Smooth muscle cell of the brain vasculature (primary cell): ENCODE data around the gene ZBTB38.
A peak's percentile ranks its signal among the peaks of the same experiment; 100 is the strongest.

Source experiments
- DNase-seq: peaks from one replicate; pipeline ENCODE4 v3.0.0-alpha.2; 2012; ENCODE audit warnings: low read depth, low spot score

ZBTB38 gene, protein sequence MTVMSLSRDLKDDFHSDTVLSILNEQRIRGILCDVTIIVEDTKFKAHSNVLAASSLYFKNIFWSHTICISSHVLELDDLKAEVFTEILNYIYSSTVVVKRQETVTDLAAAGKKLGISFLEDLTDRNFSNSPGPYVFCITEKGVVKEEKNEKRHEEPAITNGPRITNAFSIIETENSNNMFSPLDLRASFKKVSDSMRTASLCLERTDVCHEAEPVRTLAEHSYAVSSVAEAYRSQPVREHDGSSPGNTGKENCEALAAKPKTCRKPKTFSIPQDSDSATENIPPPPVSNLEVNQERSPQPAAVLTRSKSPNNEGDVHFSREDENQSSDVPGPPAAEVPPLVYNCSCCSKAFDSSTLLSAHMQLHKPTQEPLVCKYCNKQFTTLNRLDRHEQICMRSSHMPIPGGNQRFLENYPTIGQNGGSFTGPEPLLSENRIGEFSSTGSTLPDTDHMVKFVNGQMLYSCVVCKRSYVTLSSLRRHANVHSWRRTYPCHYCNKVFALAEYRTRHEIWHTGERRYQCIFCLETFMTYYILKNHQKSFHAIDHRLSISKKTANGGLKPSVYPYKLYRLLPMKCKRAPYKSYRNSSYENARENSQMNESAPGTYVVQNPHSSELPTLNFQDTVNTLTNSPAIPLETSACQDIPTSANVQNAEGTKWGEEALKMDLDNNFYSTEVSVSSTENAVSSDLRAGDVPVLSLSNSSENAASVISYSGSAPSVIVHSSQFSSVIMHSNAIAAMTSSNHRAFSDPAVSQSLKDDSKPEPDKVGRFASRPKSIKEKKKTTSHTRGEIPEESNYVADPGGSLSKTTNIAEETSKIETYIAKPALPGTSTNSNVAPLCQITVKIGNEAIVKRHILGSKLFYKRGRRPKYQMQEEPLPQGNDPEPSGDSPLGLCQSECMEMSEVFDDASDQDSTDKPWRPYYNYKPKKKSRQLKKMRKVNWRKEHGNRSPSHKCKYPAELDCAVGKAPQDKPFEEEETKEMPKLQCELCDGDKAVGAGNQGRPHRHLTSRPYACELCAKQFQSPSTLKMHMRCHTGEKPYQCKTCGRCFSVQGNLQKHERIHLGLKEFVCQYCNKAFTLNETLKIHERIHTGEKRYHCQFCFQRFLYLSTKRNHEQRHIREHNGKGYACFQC (N-terminal part only)

GRCh38 chr3:141368062-141368924 is at the start of gene ZBTB38:
Gene ZBTB38 (plus strand): TSS chr3:141368504. CDS start chr3:141442389, 73,885 bp downstream.
- no peak for DNase-seq

DNA sequence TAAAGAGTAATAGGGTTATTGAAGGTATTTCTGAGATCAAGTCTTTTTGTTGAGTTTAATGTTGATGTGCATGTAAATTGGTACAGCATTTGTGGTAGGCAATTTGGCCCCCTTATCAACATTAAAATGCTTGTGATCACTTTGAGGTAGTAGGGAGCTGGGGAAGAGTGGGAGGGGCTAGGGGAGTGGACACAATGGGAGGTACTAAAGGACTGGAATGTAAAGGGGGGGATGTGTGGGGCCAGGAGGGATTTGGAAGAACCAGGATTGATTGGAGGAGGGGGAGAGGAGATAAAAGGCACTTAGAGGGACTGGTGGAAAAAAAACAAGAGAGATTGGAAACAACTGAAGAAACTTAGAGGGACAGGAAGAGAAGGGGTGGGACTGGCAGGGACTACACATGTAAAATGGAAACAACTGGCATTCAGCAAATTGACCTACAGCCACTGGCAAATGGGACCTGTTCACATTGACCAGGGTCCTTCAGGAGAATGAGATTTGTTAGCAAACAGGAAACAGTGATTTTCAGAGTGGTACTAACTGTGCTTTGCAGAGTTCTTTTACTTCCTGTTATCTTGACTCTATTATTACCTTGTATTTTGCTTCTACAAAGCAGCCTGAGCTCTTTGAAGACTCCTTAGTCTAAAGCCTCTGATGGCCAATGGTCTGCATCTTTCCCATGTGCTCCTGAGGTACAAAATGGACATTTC is 47.8 kb upstream of the ZBTB38 start:
- no peak for DNase-seq

DNA sequence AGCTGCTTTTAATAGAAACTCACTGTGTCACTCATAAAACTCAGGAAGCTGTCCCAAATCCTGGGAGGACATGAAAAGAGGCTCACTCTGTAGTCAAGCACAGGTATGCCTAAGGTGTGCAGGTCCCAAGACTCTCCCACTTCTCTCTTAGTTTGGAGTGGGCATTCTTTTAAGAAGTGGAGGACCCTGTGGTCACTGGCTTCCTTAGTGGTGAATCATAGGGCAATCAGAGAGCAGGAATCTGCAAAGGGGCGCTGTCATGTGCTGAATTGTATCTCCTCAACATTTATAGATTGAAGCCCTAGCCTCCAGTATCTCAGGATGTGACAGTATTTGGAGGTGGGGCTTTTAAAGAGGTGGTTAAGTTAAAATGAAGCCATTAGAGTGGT is 47.2 kb upstream of the ZBTB38 start:
- DNase-seq, result no peak

GRCh38 chr3:141323936-141324704 is 44.2 kb upstream of the ZBTB38 start:
- no peak for DNase-seq

GRCh38 chr3:141326123-141326522 is 42.2 kb upstream of the ZBTB38 start:
- DNase-seq, result no peak

GRCh38 chr3:141326626-141327025 is 41.7 kb upstream of the ZBTB38 start:
- no peak for DNase-seq

DNA sequence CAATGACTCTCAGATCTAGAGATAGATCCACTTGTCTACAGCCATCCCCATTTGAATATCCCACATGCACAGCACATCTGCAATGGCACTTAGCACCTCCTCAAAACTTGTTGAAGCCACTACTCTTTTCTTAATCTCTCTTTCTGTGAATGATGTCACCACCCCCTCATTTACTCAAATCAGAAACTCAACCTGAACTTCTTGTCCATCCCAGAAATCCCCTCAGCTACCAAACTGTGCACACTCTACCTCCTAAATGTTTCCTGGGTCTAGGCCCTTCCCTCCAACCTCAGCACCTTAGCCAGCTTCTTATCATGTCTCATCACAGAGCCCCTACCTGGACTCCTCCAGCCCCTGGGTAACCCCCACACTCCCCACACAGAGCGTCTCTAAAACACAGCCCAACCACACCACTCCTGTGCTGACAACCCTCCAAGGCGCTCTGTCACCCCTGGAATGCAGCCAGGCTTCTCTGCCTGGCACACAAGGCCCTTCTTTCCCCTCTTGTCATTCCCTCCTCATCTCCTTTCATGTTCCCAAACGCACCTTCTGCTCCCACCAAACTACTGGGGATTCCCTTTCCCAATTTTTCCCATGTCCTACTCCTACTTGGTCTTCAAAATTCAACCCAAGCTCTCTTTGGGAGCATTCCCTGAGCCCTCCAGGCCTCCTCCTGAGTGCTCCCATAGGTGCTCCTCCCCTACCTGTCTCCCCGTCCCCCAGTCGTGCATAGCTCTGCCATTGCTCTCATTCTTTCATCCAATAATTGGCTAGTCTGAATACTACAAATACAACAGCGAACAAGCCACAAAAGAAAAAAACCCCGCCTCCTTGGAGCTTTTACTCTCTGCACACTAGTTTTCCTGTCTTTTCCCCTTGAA is 39.8 kb upstream of the ZBTB38 start:
- no peak for DNase-seq

GRCh38 chr3:141330235-141330634 is 38.1 kb upstream of the ZBTB38 start:
- DNase-seq, result no peak

DNA sequence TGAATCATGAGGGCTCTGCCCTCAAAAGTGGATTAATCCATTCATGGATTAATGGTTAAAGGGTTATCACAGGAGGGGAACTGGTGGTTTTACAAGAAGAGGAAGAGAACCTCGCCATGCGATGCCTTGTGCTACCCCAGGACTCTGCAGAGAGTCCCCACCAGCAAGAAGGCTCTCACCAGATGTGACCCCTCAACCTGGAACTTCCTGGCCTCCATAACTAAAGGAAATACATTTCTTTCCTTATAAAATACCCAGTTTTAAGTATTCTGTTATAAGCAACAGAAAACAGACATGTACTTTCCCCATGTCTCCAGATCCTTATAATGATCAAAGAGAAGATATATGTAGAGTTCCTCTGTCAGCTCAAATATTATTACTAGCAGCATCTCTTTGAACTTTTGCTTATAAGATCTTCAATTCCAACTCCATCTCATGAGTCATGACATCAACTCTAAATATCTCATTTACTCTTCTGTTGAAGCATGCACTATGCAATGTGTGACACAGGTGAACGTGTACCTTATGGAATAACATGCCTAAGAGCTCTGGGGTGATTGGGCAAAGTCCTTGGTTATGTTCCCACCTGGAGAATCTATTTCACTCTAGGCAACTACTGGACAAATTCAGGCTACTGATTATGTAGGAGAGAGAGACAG is 37.5 kb upstream of the ZBTB38 start:
- DNase-seq, result no peak

- peak; percentile 82 for DNase-seq
Observed at GRCh38 chr3:141331377-141332318, 36.7 kb upstream of the ZBTB38 start.

DNA sequence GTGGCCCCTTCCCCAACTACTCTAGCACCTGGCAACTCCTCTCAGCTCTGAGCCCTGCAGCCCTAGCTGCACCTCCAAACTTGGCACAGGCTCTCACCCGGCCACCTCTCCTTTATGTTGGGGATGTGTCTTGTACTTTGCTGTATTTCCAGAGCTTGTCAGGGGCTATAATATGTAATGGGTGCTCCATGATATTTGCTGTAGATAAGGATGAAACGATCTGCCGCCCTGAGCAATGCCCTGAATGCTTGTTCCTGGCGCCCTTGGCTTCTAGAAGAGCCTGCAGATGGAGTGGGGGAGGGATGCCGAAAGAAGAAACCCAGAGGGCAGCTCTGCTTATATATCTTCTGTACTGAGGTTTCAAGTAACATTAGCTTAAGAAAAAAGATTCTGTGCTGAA is 35.9 kb upstream of the ZBTB38 start:
- no peak for DNase-seq

- no peak for DNase-seq
Observed at GRCh38 chr3:141333836-141334626, 34.3 kb upstream of the ZBTB38 start.

- DNase-seq, result no peak
Observed at GRCh38 chr3:141334627-141335250, 33.6 kb upstream of the ZBTB38 start.

DNA sequence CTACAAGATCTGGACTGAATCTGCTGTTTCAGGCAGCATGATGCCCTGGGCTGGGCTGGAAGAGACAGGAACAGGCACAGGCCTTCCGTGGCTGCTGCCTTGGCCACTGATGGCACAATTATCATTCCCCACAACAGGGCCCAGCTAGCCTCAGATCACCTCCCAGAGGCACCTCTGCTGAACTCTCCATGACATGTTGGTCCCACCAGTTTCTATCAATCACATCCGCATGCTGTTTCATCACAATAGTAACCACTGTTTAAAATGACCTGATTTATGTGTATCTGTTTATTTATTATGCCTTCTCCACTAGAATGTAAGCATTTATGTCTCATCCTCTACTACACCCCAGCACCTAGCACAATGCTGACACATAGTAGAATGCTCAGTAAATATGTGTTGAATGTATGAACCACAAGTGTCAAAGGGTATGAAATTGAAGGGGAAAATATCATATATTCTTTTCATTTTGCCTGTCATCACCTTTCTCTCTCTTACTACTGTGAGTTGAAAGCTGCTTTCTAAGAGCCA is 32.7 kb upstream of the ZBTB38 start:
- no peak for DNase-seq

- no peak for DNase-seq
Observed at GRCh38 chr3:141336672-141337522, 31.4 kb upstream of the ZBTB38 start.
